ENCODE data around the gene NEURL3.

The NEURL3 gene

GRCh38 chr2:96524482-96525210, 19.5 kb upstream of the NEURL3 start:
- H3K36me3 ChIP-seq (ENCODE audit: insufficient read depth, low read length), result no peaks in the 10 kb centered on the region
- no peak overlapping the region for H3K27ac ChIP-seq (ENCODE audit: low read depth, low read length)
- peaks cover 3% of the 10 kb centered on the region; the same call in 1 of the 2 replicates for H3K4me1 ChIP-seq (ENCODE audit: insufficient read depth, low read length)
- WGBS, result 80% methylated on average over 15 of the region's 15 CpGs
- no peaks in the 10 kb centered on the region for H3K9me3 ChIP-seq (ENCODE audit: insufficient read depth, low read depth, low read length)
- peaks cover 38% of the 10 kb centered on the region for H3K27me3 ChIP-seq (ENCODE audit: insufficient read depth, low read length)
- no peak overlapping the region for H3K9ac ChIP-seq (ENCODE audit: low read depth, low read length)
- H3K4me3 ChIP-seq (ENCODE audit: low read length), result no peak overlapping the region

DNA sequence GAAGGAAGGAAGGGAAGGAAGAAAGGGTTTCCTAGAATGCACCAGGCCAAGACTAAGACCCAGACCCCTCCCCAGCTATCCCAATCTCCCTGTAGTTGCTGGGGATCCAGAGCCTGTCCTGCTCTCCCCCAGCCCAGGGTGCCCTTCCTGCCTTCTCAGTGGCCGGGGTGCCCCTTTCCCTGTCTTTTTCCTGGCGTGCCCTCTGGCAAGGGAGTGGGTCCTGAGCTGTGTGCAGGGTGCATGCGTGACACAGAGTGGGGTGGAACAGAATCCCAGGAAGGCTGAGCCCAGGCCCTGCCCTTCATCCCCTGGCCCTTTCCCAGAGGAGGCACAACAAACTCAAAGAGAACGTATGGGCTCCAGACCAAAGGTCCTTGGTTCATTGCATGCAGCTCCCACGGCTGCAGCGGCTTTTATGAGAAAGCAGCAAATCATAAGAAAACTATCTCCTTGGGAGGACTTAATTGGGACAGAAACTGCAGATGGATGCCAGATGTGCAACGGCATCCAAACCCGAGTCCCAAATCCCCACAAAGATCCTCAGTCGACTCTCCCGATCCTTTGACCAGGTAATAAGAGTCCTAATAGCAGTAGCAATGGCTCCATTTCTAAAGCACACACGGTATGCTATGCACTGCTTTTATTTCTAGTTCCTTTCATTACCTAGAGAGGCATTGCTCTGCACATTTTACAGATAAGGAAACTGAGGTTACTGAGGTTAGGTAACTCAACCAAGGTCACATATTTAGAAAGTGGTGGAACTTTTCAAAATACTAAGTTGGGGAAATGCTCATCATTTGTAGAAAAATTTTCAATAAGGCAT, 18.7 kb upstream of the NEURL3 start:
- no peak overlapping the region for H3K9ac ChIP-seq (ENCODE audit: low read depth, low read length)
- no peak overlapping the region for H3K27ac ChIP-seq (ENCODE audit: low read depth, low read length)
- H3K36me3 ChIP-seq (ENCODE audit: insufficient read depth, low read length), result no peaks in the 10 kb centered on the region
- peaks cover 3% of the 10 kb centered on the region; the same call in 1 of the 2 replicates for H3K4me1 ChIP-seq (ENCODE audit: insufficient read depth, low read length)
- no peak overlapping the region for H3K4me3 ChIP-seq (ENCODE audit: low read length)
- no peaks in the 10 kb centered on the region for H3K9me3 ChIP-seq (ENCODE audit: insufficient read depth, low read depth, low read length)
- 94% methylated on average over 11 of the region's 11 CpGs for WGBS
- peaks cover 34% of the 10 kb centered on the region for H3K27me3 ChIP-seq (ENCODE audit: insufficient read depth, low read length)

DNA sequence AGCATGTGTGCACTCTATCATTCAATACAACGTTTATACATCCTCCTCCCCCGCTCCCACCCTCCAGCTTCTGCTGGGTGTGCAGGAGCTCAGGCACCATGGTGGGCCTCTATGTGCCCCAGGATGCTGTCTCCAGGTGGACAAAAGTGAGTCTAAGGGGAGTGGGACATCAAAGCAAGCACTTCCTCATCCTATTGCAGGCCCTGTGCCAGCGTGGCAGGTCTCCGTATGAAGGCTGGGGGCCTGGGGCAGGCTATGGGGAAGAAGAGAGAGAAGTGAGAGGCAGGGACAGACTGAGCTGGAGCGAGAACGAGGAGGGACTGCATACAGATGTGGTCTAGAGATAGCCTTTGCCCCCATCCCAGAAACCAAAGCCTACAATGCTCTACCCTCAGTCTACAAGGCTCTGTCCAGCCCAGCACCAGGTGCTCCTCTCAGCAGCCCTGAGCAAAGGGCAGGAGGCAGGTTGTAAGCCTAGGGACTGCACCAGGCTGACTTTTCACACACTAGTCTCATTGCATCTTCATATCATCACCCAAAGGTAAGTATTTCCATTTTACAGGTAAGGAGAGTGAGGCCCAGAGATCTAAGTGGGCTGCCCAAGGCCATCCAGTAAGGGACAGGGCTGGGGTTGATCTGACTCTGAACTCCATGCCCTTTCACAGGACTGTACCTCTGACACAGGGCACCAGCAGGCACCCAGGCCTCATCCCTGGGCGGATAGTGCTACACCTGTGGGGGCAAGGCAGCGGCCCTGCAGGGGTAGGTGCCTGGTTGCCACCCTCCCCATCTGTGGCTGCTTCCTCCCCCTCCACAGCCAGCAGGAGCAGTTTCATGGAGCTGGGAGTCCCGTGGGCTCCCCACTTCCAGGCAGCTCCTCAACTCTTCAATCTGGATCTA, 17.4 kb upstream of the NEURL3 start:
- no peak overlapping the region for H3K4me3 ChIP-seq (ENCODE audit: low read length)
- peaks cover 2% of the 10 kb centered on the region; the same call in 1 of the 2 replicates for H3K9me3 ChIP-seq (ENCODE audit: insufficient read depth, low read depth, low read length)
- WGBS, result 84% methylated on average over 9 of the region's 9 CpGs
- no peaks in the 10 kb centered on the region for H3K4me1 ChIP-seq (ENCODE audit: insufficient read depth, low read length)
- H3K9ac ChIP-seq (ENCODE audit: low read depth, low read length), result no peak overlapping the region
- H3K27me3 ChIP-seq (ENCODE audit: insufficient read depth, low read length), result peaks cover 24% of the 10 kb centered on the region
- no peak overlapping the region for H3K27ac ChIP-seq (ENCODE audit: low read depth, low read length)
- H3K36me3 ChIP-seq (ENCODE audit: insufficient read depth, low read length), result no peaks in the 10 kb centered on the region

- WGBS, result 88% methylated on average over 2 of the region's 2 CpGs
- Histone ChIP-seq H3K4me1 (ENCODE audit: insufficient read depth, low read length) (no peaks in the 10 kb centered on the region), H3K4me3 (ENCODE audit: low read length) (no peak overlapping the region), H3K27me3 (ENCODE audit: insufficient read depth, low read length) (peaks cover 12% of the 10 kb centered on the region), H3K9ac (ENCODE audit: low read depth, low read length) (no peak overlapping the region), H3K9me3 (ENCODE audit: insufficient read depth, low read depth, low read length) (peaks cover 8% of the 10 kb centered on the region; the same call in 1 of the 2 replicates), H3K27ac (ENCODE audit: low read depth, low read length) (no peak overlapping the region), H3K36me3 (ENCODE audit: insufficient read depth, low read length) (no peaks in the 10 kb centered on the region)
These were observed 16.1 kb upstream of the NEURL3 start for GRCh38 chr2:96521219-96521618.

DNA sequence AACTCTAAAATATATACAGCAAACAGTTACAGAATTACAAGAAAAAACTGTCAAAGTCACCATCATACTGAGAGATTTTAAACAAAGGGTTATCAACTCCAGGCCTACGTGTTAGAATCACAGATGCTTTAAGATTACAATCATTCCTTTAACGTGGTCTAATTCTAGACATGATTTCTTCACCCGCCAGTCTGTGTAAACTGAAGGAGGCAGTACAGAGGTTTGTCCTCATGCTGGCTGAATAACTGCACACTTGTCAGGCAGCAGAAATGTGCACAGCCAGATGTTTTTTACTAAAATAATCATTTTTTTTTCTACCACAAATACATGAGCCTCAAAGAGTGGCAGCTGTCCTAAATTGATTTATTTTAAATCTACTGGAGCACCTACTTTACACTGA, 15.5 kb upstream of the NEURL3 start:
- 87% methylated on average over 3 of the region's 3 CpGs for WGBS
- H3K4me1 ChIP-seq (ENCODE audit: insufficient read depth, low read length), result no peaks in the 10 kb centered on the region
- no peaks in the 10 kb centered on the region for H3K36me3 ChIP-seq (ENCODE audit: insufficient read depth, low read length)
- peaks cover 8% of the 10 kb centered on the region; the same call in 1 of the 2 replicates for H3K9me3 ChIP-seq (ENCODE audit: insufficient read depth, low read depth, low read length)
- no peak overlapping the region for H3K9ac ChIP-seq (ENCODE audit: low read depth, low read length)
- H3K4me3 ChIP-seq (ENCODE audit: low read length), result no peak overlapping the region
- peaks cover 7% of the 10 kb centered on the region for H3K27me3 ChIP-seq (ENCODE audit: insufficient read depth, low read length)
- no peak overlapping the region for H3K27ac ChIP-seq (ENCODE audit: low read depth, low read length)

- no peak overlapping the region for H3K9ac ChIP-seq (ENCODE audit: low read depth, low read length)
- no peaks in the 10 kb centered on the region for H3K36me3 ChIP-seq (ENCODE audit: insufficient read depth, low read length)
- H3K27me3 ChIP-seq (ENCODE audit: insufficient read depth, low read length), result peaks cover 3% of the 10 kb centered on the region; the same call in 1 of the 2 replicates
- no peak overlapping the region for H3K27ac ChIP-seq (ENCODE audit: low read depth, low read length)
- H3K4me3 ChIP-seq (ENCODE audit: low read length), result no peak overlapping the region
- H3K9me3 ChIP-seq (ENCODE audit: insufficient read depth, low read depth, low read length), result peaks cover 8% of the 10 kb centered on the region; the same call in 1 of the 2 replicates
- 100% methylated on average over 1 of the region's 4 CpGs for whole genome bisulfite sequencing
- H3K4me1 ChIP-seq (ENCODE audit: insufficient read depth, low read length), result no peaks in the 10 kb centered on the region
These were observed 15.1 kb upstream of the NEURL3 start for GRCh38 chr2:96520231-96520630.

DNA sequence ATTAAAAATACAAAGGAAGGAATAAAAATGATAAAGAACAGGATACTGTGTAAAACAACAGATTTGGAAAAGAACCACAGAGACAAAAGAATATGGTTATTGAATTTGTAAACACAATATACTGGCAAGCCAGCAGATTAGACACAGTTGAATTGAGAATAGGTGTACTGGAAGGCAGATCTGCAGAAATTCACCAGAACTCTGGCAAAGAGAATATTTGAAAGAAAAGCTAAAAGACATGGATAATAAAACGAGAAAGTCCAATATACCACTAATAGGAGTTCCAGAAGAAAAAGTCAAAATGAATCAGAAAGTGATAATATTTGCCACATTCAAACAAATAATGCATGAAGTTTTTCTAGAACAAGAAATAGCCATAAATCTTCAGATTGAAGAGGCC, 11.9 kb upstream of the NEURL3 start:
- Histone ChIP-seq H3K27me3 (ENCODE audit: insufficient read depth, low read length) (no peaks in the 10 kb centered on the region), H3K27ac (ENCODE audit: low read depth, low read length) (no peak overlapping the region), H3K4me3 (ENCODE audit: low read length) (no peak overlapping the region), H3K9me3 (ENCODE audit: insufficient read depth, low read depth, low read length) (peaks cover 8% of the 10 kb centered on the region; the same call in 1 of the 2 replicates), H3K4me1 (ENCODE audit: insufficient read depth, low read length) (no peaks in the 10 kb centered on the region), H3K9ac (ENCODE audit: low read depth, low read length) (no peak overlapping the region), H3K36me3 (ENCODE audit: insufficient read depth, low read length) (no peaks in the 10 kb centered on the region)
- WGBS, result no CpG with 5 or more reads among the region's 1 CpG

GRCh38 chr2:96514521-96514920, 9.4 kb upstream of the NEURL3 start:
- Histone ChIP-seq H3K9me3 (ENCODE audit: insufficient read depth, low read depth, low read length) (peaks cover 8% of the 10 kb centered on the region; the same call in 1 of the 2 replicates), H3K4me3 (ENCODE audit: low read length) (no peak overlapping the region), H3K36me3 (ENCODE audit: insufficient read depth, low read length) (no peaks in the 10 kb centered on the region), H3K9ac (ENCODE audit: low read depth, low read length) (no peak overlapping the region), H3K27me3 (ENCODE audit: insufficient read depth, low read length) (peaks cover 6% of the 10 kb centered on the region; the same call in 1 of the 2 replicates), H3K4me1 (ENCODE audit: insufficient read depth, low read length) (no peaks in the 10 kb centered on the region), H3K27ac (ENCODE audit: low read depth, low read length) (no peak overlapping the region)
- 82% methylated on average over 6 of the region's 6 CpGs for WGBS

DNA sequence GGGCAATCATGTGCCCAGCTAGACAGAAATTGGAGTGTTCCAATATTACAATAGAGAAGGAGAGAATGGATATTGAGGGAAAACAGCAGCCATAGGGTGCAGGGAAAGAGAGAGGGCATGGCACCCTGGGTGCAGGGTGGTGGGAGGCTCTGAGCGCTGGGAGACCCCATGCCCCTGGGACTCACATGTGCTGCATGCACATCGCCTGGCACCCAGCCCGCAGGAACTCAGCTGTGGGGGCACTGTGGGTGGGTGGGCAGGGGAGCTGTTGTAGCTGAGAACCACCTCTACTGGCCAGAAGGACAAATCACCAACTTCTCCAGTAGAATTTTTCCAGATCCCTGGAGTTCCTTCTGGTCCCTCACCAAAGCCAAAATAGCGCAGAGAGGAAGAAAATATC, 7.2 kb upstream of the NEURL3 start:
- no peak overlapping the region for H3K27ac ChIP-seq (ENCODE audit: low read depth, low read length)
- peaks cover 18% of the 10 kb centered on the region for H3K27me3 ChIP-seq (ENCODE audit: insufficient read depth, low read length)
- H3K4me1 ChIP-seq (ENCODE audit: insufficient read depth, low read length), result no peaks in the 10 kb centered on the region
- H3K36me3 ChIP-seq (ENCODE audit: insufficient read depth, low read length), result no peaks in the 10 kb centered on the region
- H3K4me3 ChIP-seq (ENCODE audit: low read length), result no peak overlapping the region
- H3K9ac ChIP-seq (ENCODE audit: low read depth, low read length), result no peak overlapping the region
- WGBS, result 90% methylated on average over 4 of the region's 4 CpGs
- H3K9me3 ChIP-seq (ENCODE audit: insufficient read depth, low read depth, low read length), result peaks cover 4% of the 10 kb centered on the region; the same call in 1 of the 2 replicates

- no peak overlapping the region for H3K4me3 ChIP-seq (ENCODE audit: low read length)
- no peaks in the 10 kb centered on the region for H3K4me1 ChIP-seq (ENCODE audit: insufficient read depth, low read length)
- H3K9ac ChIP-seq (ENCODE audit: low read depth, low read length), result no peak overlapping the region
- H3K27ac ChIP-seq (ENCODE audit: low read depth, low read length), result no peak overlapping the region
- no peaks in the 10 kb centered on the region for H3K9me3 ChIP-seq (ENCODE audit: insufficient read depth, low read depth, low read length)
- H3K27me3 ChIP-seq (ENCODE audit: insufficient read depth, low read length), result peaks cover 18% of the 10 kb centered on the region
- WGBS, result 89% methylated on average over 4 of the region's 4 CpGs
- H3K36me3 ChIP-seq (ENCODE audit: insufficient read depth, low read length), result no peaks in the 10 kb centered on the region
These were observed 6.7 kb upstream of the NEURL3 start for GRCh38 chr2:96511851-96512250.

Data from HUES64 (cell line).